GM18870 (cell line): Measurements from ENCODE around the gene SERGEF.

Source experiments
- ATAC-seq: cut with Tn5 transposase; IDR thresholded peaks from one replicate; pipeline ENCODE4 v1.9.1; 2021; ENCODE audit warnings: moderate library complexity; ENCODE audit not compliant: unreplicated experiment

The SERGEF gene

DNA sequence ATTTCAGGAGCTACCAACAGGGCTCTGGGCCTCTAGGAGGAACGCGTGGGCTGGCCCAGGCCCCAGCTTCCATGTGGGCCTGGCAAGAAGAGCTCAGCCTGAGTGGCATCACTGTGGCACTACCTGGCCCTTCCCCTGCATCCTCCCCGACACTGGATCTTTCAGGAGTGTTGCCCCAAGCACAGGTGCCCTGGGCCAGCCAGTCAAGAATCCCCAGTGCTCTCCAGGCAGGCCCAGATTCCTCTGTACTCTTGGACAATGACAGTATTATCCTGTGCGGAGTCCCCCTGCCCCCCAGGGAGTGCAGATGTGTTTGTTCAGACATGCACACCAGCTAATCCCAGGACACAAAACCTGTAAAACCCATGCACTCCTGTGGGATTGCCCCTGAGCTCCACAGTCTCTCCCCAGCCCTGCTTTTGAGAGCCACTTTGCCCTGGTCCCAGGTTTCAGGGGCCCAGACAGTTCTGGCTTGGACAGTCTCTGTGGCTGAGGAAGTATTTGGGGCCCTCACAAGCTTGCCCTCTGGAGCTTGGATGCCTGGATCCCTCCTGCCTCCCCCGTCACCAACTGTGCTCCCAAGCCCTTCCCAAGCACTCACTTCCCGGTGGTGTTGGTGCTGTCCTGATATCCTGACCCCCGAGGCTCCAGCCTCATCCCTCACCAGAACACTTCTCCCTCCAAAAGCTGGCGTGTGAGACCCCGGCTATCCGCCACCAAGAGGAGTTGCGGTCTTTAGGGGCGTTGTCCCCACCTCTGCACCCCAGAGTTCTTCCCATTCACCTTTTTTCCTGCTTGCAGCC lies 238.4 kb downstream of the SERGEF start:
- ATAC-seq = no peak

- no peak for ATAC-seq
Observed at GRCh38 chr11:17773674-17774073, 239.2 kb downstream of the SERGEF start.

DNA sequence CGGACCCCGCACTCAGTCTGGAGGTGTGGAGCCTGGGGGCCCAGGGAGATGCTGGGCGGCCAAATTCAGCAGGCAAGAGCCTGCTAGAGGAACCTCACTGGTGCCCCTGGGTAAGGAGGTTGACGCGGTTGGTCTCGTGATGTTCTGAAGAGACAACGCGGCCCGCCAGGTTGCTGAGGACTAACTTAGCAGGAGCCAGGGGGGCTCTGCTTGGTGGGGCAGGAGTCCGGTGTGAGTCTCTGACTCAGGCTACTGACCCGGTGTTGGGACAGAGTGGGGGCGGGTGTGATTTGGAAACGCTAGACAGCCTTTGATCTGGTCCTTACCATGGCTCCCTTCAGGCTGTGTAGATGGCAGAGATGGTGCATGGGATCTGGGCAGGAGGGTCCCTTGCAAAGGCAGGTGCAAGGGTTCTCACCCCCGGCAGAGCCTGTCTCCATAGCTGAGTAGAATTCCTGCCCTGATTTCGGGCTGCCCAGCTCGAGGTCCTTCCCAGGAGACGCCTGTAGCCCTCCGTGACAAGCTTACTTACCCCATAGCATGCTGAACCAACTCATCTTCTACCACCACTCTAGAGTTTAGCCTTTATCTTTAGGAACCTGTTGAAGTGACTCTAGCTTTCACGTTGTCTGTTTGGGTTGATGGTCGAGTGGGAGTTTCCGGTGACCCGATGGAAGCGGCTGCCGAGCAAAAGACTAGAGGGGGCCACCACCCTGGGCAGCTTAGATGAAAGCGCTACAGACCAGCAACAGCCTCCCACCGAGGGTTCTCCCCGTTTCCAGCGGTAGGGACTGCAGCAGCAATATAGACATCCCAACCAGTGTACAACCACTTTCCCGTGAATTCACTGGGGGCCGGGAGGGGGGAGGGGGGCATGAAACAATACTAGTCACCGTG lies 239.9 kb downstream of the SERGEF start:
- no peak for ATAC-seq

- ATAC-seq = no peak
Observed at GRCh38 chr11:17771841-17772401, 240.9 kb downstream of the SERGEF start.

GRCh38 chr11:17771415-17771814 lies 241.4 kb downstream of the SERGEF start:
- no peak for ATAC-seq

DNA sequence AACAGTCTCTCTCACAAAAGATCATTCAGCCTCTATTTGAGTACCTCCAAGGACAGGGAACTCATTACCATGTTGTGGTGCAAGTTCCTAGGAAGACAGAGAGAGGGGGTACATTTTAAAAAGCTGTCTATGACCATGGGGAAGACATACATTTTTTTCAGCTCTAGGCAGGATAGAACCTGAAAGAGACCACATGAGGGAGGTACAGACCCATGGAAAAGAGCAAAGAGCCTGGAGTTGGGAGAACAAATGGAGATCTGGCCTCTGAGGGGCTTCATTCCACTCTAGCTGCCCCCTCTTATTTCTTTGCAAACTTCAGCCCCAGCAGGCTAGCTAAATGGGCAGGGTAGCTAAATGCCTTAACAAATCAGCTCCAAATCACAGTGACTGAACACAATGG lies 241.9 kb downstream of the SERGEF start:
- ATAC-seq = no peak

DNA sequence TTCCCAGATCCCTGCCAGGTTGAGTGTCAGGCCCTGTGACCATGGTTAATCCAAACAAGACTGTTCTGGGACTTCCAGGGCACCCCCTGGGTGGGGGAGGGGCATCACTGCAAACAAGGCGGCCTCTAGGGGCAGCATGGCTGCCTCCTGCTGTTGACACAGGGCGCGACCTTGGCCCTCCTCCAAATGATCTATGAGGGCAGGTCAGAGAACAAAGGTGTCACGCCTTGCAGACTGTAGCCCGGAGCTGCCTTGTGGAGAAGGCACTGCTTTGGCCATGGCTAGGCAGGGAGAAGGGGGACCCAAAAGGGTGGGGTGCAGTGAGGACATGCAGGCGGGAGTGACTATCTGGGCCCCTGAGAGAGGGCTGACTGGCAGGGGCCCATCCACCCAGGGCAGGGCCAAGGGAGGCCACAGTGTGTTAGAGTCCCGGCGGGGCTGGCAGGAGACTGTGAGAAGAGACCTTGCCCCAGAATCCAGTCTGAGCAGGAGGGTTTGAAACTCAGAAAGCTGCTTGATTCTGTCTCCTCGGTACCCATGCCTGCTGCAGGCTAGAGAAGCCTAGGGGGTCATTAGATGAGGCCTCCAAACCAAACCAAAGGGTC lies 242.7 kb downstream of the SERGEF start:
- ATAC-seq = no peak

GRCh38 chr11:17769218-17769617 lies 243.6 kb downstream of the SERGEF start:
- no peak for ATAC-seq

DNA sequence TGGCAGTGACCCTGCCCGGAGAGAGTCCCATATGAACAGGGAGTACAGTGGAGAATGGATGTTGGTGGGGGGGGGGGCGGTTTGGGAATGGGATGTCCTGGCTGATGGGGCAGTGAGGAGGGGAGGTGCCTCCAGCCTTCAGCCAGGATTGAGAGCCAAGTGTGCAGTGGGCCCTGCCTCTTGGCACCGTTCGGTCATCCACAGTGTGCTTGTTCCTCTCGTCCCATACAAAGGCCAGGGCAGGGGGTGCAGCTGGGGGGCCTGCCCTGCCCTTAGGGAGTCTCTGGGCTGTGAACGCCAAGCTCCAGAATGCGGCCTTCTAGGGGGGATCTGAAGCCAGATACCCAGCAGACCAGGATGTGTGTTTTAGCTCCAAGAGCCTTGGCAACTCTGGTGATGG lies 244.3 kb downstream of the SERGEF start:
- ATAC-seq = no peak

GRCh38 chr11:17767914-17768313 lies 244.9 kb downstream of the SERGEF start:
- no peak for ATAC-seq

GRCh38 chr11:17767301-17767885 lies 245.5 kb downstream of the SERGEF start:
- no peak for ATAC-seq

DNA sequence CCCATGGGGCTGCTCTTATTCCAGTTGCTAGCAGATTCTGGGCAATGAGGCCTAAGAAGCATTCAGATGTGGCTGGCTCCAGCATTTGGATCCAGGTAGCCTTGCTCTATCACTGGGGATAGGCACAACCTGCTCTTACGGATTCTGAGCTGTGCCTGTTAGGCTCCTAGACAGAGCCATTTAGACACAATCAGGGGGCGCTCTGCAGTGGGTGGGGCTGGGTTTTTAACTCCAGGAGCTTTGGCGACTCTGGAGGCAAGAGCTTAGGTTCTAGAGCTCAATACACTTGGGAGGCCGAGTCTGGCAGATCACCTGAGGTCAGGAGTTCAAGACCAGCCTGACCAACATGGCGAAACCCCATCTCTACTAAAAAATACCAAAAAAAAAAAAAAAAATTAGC lies 246.3 kb downstream of the SERGEF start:
- no peak for ATAC-seq

DNA sequence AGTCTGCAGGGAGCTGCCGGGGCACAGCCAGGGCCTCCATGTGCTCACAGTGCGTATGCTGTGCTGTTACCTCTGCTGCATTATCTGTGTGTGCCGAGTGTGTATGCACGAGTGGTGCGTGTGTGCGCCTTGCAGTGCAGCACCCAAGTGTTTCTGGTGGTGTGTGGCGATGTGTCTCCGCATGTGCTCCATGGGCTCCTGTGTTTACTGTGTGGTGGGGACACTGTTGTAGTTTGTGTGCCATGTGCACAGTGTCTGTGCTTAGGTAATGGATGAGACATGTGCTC lies 246.8 kb downstream of the SERGEF start:
- no peak for ATAC-seq

DNA sequence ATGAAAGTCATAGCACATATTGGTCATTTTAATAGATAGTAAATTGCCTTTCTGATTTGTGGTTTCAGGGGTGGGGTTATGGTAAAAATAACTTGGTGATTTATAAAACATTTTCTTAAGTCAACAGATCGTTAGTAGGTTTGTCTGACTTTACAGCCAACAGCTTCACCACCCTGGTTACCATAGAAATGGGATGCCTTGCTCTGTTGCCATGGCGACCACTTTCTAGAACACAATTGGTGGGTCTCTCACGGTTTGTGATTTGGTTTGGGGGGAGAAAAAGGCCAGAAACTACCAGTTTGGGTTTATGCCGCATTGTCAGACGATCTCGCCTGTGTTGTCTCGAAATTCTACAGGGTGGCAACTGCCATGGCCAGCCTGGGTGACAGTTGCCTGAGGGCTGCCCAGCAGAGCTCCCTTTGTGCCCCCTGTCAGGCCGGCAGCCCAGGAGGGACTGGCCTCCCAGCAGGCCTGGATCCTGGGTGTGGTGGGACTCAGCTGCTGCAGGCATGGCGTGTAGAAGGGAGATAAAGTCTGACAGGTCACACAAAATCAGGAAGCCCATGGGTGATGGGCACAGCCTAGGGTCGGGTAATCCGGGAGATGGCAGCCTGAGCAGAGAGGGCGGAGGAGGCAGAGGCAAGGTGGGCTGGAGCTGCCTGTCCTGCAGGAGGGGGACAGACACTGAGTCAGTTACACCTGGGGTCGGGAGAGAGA lies 247.3 kb downstream of the SERGEF start:
- ATAC-seq = no peak

DNA sequence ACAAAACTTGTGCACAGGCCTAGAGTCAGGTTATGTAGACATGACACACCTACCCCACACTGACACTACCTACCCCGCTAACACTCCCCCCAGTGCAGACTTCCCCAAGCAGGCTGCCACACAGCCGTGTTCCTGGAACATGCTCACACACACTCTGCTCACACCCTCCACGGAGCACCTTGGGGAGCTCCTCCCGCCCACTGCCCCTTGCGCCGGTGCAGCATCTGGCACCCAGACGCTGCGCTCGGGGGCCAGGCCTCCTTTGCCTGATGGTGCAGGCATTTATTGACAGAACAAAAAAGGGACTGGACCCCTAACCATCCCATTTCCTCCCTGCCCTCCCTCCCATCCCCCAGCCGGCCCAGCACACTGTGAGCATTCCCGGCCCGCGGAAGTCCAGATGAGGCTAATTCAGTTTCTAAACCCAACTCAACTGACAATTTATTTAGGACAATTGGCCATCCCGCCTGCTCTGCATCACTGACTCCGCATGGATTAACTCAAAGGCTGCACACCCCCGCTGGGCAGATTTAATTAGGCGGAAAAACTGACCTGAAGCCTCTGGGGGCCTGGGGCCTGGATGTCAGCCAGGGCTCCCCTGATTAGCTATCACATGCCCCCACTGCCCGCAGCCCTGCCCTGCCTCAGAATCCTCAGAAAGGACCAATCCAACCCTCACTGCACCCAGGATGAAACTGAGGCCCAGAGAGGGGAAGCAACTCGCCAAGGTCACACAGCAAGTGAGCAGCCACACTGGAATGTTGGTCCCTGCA lies 248.2 kb downstream of the SERGEF start:
- ATAC-seq = no peak

DNA sequence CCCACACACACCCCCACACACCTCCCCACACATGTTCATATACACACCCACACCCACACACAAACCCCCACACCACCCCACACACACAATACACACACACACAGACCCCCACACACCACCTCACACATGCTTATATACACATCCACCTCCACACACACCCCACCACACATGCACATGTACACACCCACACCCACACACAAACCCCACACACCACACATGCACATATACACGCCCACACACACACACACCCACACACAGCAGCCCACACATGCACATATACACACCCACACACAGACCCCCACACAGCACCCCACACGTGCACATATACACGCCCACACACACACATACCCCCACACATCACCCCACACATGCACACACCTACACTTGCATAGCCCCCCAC lies 249.1 kb downstream of the SERGEF start:
- no peak for ATAC-seq

GRCh38 chr11:17763244-17763643 lies 249.6 kb downstream of the SERGEF start:
- ATAC-seq = no peak

DNA sequence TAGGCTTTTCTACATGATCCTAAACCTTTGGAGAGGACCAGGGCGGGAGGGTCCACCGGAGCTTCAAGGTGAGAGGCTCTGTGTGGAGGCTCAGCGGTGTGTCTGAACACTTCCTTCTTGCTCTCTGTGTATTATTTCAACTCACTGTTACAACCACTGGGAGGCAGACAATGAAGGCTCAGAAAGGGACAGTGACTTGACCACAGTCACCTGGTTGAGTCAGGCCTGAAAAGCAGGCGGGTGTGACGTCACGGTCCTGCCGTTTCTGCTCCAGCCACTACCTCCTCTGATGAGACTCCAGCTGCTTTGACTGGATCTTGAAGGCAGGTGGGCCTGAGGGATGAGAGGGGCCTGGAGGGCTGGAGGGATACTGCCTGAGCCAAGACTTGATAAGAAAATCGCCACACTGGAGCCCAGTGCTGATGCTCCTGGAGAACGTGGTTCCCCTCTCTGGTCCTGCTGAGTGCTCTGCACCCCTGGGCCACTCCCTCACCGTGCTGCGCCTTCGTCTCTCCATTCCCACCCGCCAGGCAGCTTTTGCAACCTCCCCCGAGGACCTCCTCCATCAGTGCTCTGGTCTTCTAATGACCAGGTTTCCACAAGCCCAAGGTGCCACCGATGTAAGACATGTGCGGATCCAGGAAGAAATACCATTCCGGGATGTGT lies 250.4 kb downstream of the SERGEF start:
- no peak for ATAC-seq
